IMR-90 (cell line): ENCODE measurements around the gene KMT2A. TPM values are rescaled to one million over a fixed set of nuclear protein-coding genes. Genes with fewer than 3 reads are reported as not detected.
A peak's percentile ranks its signal among the peaks of the same experiment; 100 is the strongest.

Experiments used
- ATAC-seq: fragments of 200-7000 bp; cut with Tn5 transposase; 2 replicates; pipeline ENCODE4 v1.9.1; 2020; ENCODE audit warnings: low read depth, mild to moderate bottlenecking, moderate library complexity
- BruUV-seq: library from RNA; stranded (reverse); fragments of 400-500 nt; replicated peaks from 2 replicates; lab custom pipeline; 2021; lab: Mats Ljungman, UMichigan
- CTCF ChIA-PET: fragments of 300-600 bp; formaldehyde crosslinking; extraction: SDS; loops from one replicate; lab custom pipeline; 2021; ENCODE audit warnings: antibody characterized with exemption; lab: Yijun Ruan, JAX
- POLR2A ChIA-PET: fragments of 300-600 bp; sonication (Branson Sonifier 250); formaldehyde crosslinking; loops from one replicate; lab custom pipeline; 2022; ENCODE audit warnings: antibody characterized with exemption; ENCODE audit not compliant: unreplicated experiment; lab: Charles Lee
- DNase-seq: peaks from one replicate; pipeline ENCODE4 v3.0.0; 2013
- H2AFZ ChIP-seq: replicated peaks from 2 replicates; pipeline ENCODE3; 2013; ENCODE audit warnings: low read length, mild to moderate bottlenecking; ENCODE audit not compliant: poor library complexity
- H2AK5ac ChIP-seq: 2 replicates; pipeline ENCODE4 v1.6.1; 2013; ENCODE audit warnings: low read depth, low read length, inconsistent platforms
- H2AK9ac ChIP-seq: replicated peaks from 2 replicates; pipeline ENCODE3; 2013; ENCODE audit warnings: mild to moderate bottlenecking, low read depth, low read length, moderate library complexity; ENCODE audit not compliant: poor library complexity
- H2BK120ac ChIP-seq: 2 replicates; pipeline ENCODE4 v1.6.1; 2013; ENCODE audit warnings: low read depth, low read length, inconsistent platforms
- H2BK15ac ChIP-seq: 3 replicates; pipeline ENCODE4 v1.6.1; 2013; ENCODE audit warnings: low read depth, low read length, inconsistent platforms
- H2BK20ac ChIP-seq: 2 replicates; pipeline ENCODE4 v1.6.1; 2013; ENCODE audit warnings: low read depth, mild to moderate bottlenecking, inconsistent platforms, low read length, moderate library complexity
- H2BK5ac ChIP-seq: 2 replicates; pipeline ENCODE4 v1.6.1; 2013; ENCODE audit warnings: mild to moderate bottlenecking, low read depth, low read length, inconsistent platforms; ENCODE audit not compliant: poor library complexity, severe bottlenecking
- H3K14ac ChIP-seq: replicated peaks from 2 replicates; pipeline ENCODE4 v1.6.1; 2013; ENCODE audit warnings: low read depth, low read length, inconsistent platforms
- H3K18ac ChIP-seq: 2 replicates; pipeline ENCODE4 v1.6.1; 2013; ENCODE audit warnings: low read depth, low read length, control low read depth
- H3K23ac ChIP-seq: 2 replicates; pipeline ENCODE4 v1.6.1; 2013; ENCODE audit warnings: low read depth, low read length, inconsistent platforms
- H3K27ac ChIP-seq: 2 replicates; pipeline ENCODE4 v1.5.1; 2013; ENCODE audit warnings: mild to moderate bottlenecking, control low read depth, low read length; ENCODE audit not compliant: insufficient read depth
- H3K27me3 ChIP-seq: 2 replicates; pipeline ENCODE4 v1.6.1; 2013; ENCODE audit warnings: low read length; ENCODE audit not compliant: control insufficient read depth, insufficient read depth
- H3K36me3 ChIP-seq: 2 replicates; pipeline ENCODE4 v1.6.1; 2013; ENCODE audit warnings: low read length, mixed read lengths; ENCODE audit not compliant: control insufficient read depth, insufficient read depth
- H3K4ac ChIP-seq: 2 replicates; pipeline ENCODE4 v1.6.1; 2013; ENCODE audit warnings: low read depth, low read length, inconsistent platforms
- H3K4me1 ChIP-seq: 2 replicates; pipeline ENCODE4 v1.6.1; 2013; ENCODE audit warnings: low read length, mixed read lengths; ENCODE audit not compliant: control insufficient read depth, insufficient read depth
- H3K4me2 ChIP-seq: 2 replicates; pipeline ENCODE4 v1.6.1; 2013; ENCODE audit warnings: low read depth, mild to moderate bottlenecking, control low read depth, low read length, moderate library complexity
- H3K4me3 ChIP-seq: 2 replicates; pipeline ENCODE4 v1.5.1; 2013; ENCODE audit warnings: low read depth, mild to moderate bottlenecking, control low read depth, low read length, moderate library complexity; ENCODE audit not compliant: insufficient read depth
- H3K56ac ChIP-seq: 2 replicates; pipeline ENCODE4 v1.6.1; 2013; ENCODE audit warnings: low read length, inconsistent platforms; ENCODE audit not compliant: insufficient read depth; ENCODE audit errors: extremely low read depth
- H3K79me1 ChIP-seq, 2 experiments: 2 replicates each; pipeline ENCODE4 v1.6.1; 2013; ENCODE audit warnings: low read length in 2 of 2, inconsistent platforms in 1 of 2, low read depth in 1 of 2
- H3K9ac ChIP-seq: 2 replicates; pipeline ENCODE4 v1.6.1; 2013; ENCODE audit warnings: low read depth, low read length, control low read depth
- H3K9me1 ChIP-seq: 2 replicates; pipeline ENCODE4 v1.6.1; 2013; ENCODE audit warnings: low read length, inconsistent platforms; ENCODE audit not compliant: insufficient read depth
- H3K9me3 ChIP-seq: 2 replicates; pipeline ENCODE4 v1.6.1; 2013; ENCODE audit warnings: low read length; ENCODE audit not compliant: control insufficient read depth, insufficient read depth
- H4K20me1 ChIP-seq: 2 replicates; pipeline ENCODE4 v1.6.1; 2013; ENCODE audit warnings: low read length, inconsistent platforms; ENCODE audit not compliant: insufficient read depth
- H4K5ac ChIP-seq: 2 replicates; pipeline ENCODE4 v1.6.1; 2013; ENCODE audit warnings: mild to moderate bottlenecking, low read depth, low read length, control low read depth
- H4K8ac ChIP-seq, 2 experiments: 2 replicates each; pipeline ENCODE4 v1.6.1; 2013; ENCODE audit warnings: low read depth in 2 of 2, low read length in 2 of 2, control low read depth in 1 of 2, inconsistent platforms in 1 of 2
- H4K91ac ChIP-seq: 2 replicates; pipeline ENCODE4 v1.6.1; 2013; ENCODE audit warnings: low read depth, low read length, inconsistent platforms; ENCODE audit not compliant: insufficient read depth
- MAZ ChIP-seq: IDR thresholded peaks from 2 replicates; pipeline ENCODE4 v1.6.1; 2012; ENCODE audit warnings: low read depth, mild to moderate bottlenecking, low read length, improper control_type of control experiment, moderate library complexity, borderline replicate concordance
- RFX5 ChIP-seq: IDR thresholded peaks from 2 replicates; pipeline ENCODE4 v1.8.0; 2012; ENCODE audit warnings: low read depth, mild to moderate bottlenecking, low read length, moderate library complexity
- WGBS, 2 experiments: methylation state at CpG; one replicate each; pipeline versions ENCODE4 v1.1.5 to v1.1.7; 2013; ENCODE audit warnings: missing lambda C conversion rate in 2 of 2; ENCODE audit not compliant: insufficient read length in 1 of 2; ENCODE audit errors: extremely low coverage in 2 of 2; 5-methylcytosine and 5-hydroxymethylcytosine counted together
- dilution Hi-C: fragments of 300-500 bp; cut with HindIII; formaldehyde crosslinking; loops from one replicate; pipeline ENCODE4 v1.14.3; 2018; ENCODE audit warnings: low sequenced_read_pairs; ENCODE audit not compliant: unreplicated experiment
- in situ Hi-C: fragments of 300-500 bp; cut with MboI; formaldehyde crosslinking; loops from 3 replicates; pipeline ENCODE4 v1.14.3; 2019; ENCODE audit warnings: low sequenced_read_pairs, inconsistent platforms, mixed read lengths
- intact Hi-C: fragments of 100-400 bp; cut with micrococcal nuclease; formaldehyde crosslinking; loops from 2 replicates; pipeline ENCODE4 v1.10.0; 2022
- polyA plus RNA-seq, 3 experiments: library from polyadenylated mRNA; depleted of rRNA; stranded (reverse); fragments of >200 nt; gene quantifications; 2 replicates each; pipeline ENCODE4 v1.2.3, GENCODE V29; 2012; ENCODE audit warnings: low replicate concordance in 1 of 3
- total RNA-seq: library from RNA; depleted of rRNA; stranded (reverse); fragments of >200 nt; gene quantifications from 2 replicates; pipeline ENCODE4 v1.2.3, GENCODE V29; 2012; rRNA removed
- TF ChIP-seq, protein P1 (sequence below): fragments of 150-350 bp; IDR thresholded peaks from 2 replicates; pipeline ENCODE4 v1.6.1; 2017; ENCODE audit warnings: mild to moderate bottlenecking, antibody characterized with exemption, low read length, low read depth

The KMT2A gene
- total and polyA plus RNA-seq, 2 of the 4 experiments (the other 2 are of a cell fraction): 18.2 to 21.1 TPM

DNA sequence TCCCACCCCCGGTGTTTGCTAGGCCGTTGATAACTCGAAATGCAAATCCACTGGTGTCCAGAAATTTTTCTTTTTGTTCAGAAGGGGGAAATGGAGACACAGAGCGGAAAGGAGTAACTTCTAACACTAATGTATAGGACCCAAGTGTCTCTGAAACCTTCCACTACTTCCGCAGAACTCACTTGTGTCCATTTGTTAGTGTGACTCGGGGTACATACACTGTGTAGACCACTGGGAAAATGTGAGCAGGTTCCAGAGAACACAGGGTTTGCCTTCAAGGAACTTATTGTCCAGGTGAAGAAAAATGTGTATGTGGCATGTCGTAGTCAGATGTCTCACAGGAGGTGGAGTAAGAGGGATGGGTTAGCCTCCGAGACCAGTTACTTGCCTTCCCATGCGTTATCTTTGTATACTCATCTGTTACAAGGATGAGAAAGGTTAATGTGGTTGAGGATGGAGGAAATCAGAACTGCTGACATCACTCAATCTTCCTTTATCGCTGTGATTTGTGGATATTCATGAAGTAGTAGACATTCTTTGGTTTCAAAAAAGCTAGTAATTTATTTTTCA lies 136.8 kb downstream of the KMT2A start (continued):
- no peak for TF ChIP-seq MAZ

DNA sequence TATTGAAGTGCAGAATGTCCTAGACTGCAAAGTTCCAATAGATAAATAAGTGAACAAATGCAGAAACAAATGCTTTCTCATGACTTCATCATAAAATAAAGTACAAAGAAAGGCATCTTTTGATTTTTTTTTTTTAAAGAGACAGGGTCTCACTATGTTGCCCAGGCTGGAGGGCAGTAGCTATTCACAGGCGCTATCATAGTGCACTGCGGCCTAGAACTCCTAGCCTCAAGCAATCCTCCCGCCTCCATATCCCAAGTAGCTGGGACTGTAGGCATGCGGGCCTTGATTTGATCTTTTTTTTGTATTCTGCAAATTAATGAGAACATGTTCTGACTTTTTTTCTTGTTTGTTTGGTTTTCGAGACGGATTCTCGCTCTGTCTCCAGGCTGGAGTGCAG lies 138.3 kb downstream of the KMT2A start:
- intact Hi-C loops (no loop called here), dilution Hi-C loops (no loop called here), in situ Hi-C loops (no loop called here)
- Histone ChIP-seq H4K91ac (no peak overlapping the region), H3K56ac (no peak overlapping the region), H3K18ac (no peak overlapping the region), H3K9me1 (peaks cover 10% of the 10 kb centered on the region), H3K27ac (no peak overlapping the region), H3K4ac (no peak overlapping the region), H3K14ac (no peak overlapping the region), H3K4me3 (no peak overlapping the region), H3K23ac (no peak overlapping the region), H2AK9ac (no peak overlapping the region), H2BK20ac (no peak overlapping the region), H3K36me3 (peaks cover 6% of the 10 kb centered on the region), H4K5ac (no peak overlapping the region), H2BK15ac (no peak overlapping the region), H2AK5ac (no peak overlapping the region), H3K9me3 (no peaks in the 10 kb centered on the region), H2AFZ (no peak overlapping the region), H4K8ac (no peak overlapping the region), H3K27me3 (no peaks in the 10 kb centered on the region), H3K4me1 (peaks cover 7% of the 10 kb centered on the region), H2BK120ac (no peak overlapping the region), H3K4me2 (peak overlapping the region; percentile 63), H3K79me1 (peaks cover 0 to 20% of the 10 kb centered on the region in 2 experiments; a peak in 2 of 4 replicates), H3K9ac (no peak overlapping the region), H4K20me1 (peaks cover 68% of the 10 kb centered on the region), H2BK5ac (no peak overlapping the region)
- no peak for TF ChIP-seq MAZ
- no peak for TF ChIP-seq RFX5
- TF ChIP-seq, protein P1, sequence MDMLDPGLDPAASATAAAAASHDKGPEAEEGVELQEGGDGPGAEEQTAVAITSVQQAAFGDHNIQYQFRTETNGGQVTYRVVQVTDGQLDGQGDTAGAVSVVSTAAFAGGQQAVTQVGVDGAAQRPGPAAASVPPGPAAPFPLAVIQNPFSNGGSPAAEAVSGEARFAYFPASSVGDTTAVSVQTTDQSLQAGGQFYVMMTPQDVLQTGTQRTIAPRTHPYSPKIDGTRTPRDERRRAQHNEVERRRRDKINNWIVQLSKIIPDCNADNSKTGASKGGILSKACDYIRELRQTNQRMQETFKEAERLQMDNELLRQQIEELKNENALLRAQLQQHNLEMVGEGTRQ: no peak
- DNase-seq (no peak), ATAC-seq (no peak)
- ChIA-PET CTCF (no interaction called here), POLR2A (no interaction called here)
- BruUV-seq: no TSS peak
- 100% methylated on average over 1 of the region's 7 CpGs; no CpG with 5 or more reads in 1 of the 2 experiments for WGBS, 2 experiments

Other genes starting within 250 kb of the KMT2A start
- not detected in 2 replicates for gene JAML, start 211.5 kb upstream of the KMT2A start, total RNA-seq
- not detected in 2 replicates for gene JAML, start 211.5 kb upstream of the KMT2A start, polyA plus RNA-seq (2012; rRNA removed)
- 0.36 and 0.56 TPM in 2 replicates for gene MPZL3, start 184.1 kb upstream of the KMT2A start, total RNA-seq
- 0.14 and 0.15 TPM in 2 replicates for gene MPZL3, start 184.1 kb upstream of the KMT2A start, polyA plus RNA-seq (2012; rRNA removed)
- not detected in 2 replicates for gene MPZL2, start 172.2 kb upstream of the KMT2A start, total RNA-seq
- not detected in 2 replicates for gene MPZL2, start 172.2 kb upstream of the KMT2A start, polyA plus RNA-seq (2012; rRNA removed)
- not detected in 2 replicates for gene CD3E, start 131.8 kb upstream of the KMT2A start, total RNA-seq
- gene CD3E, start 131.8 kb upstream of the KMT2A start, polyA plus RNA-seq (2012; rRNA removed): not detected in 2 replicates
- gene CD3D, start 93.8 kb upstream of the KMT2A start, total RNA-seq: not detected in 2 replicates
- gene CD3D, start 93.8 kb upstream of the KMT2A start, polyA plus RNA-seq (2012; rRNA removed): not detected in 2 replicates
- gene CD3G, start 92.1 kb upstream of the KMT2A start, total RNA-seq: not detected in 2 replicates
- not detected in 2 replicates for gene CD3G, start 92.1 kb upstream of the KMT2A start, polyA plus RNA-seq (2012; rRNA removed)
- gene UBE4A, start 76.9 kb upstream of the KMT2A start, total RNA-seq: 69.7 and 71.1 TPM in 2 replicates
- 11.4 and 15.2 TPM in 2 replicates for gene UBE4A, start 76.9 kb upstream of the KMT2A start, polyA plus RNA-seq (2012; rRNA removed)
- 71.1 and 219 TPM in 2 replicates for gene ATP5MG, start 34.9 kb upstream of the KMT2A start, total RNA-seq
- gene ATP5MG, start 34.9 kb upstream of the KMT2A start, polyA plus RNA-seq (2012; rRNA removed): 144 and 149 TPM in 2 replicates
- gene TTC36, start 91.0 kb downstream of the KMT2A start, total RNA-seq: not detected in 2 replicates
- not detected in 2 replicates for gene TTC36, start 91.0 kb downstream of the KMT2A start, polyA plus RNA-seq (2012; rRNA removed)
- gene TMEM25, start 94.7 kb downstream of the KMT2A start, total RNA-seq: 14.0 and 14.2 TPM in 2 replicates
- gene TMEM25, start 94.7 kb downstream of the KMT2A start, polyA plus RNA-seq (2012; rRNA removed): 37.1 and 41.7 TPM in 2 replicates
- 45.5 and 46.2 TPM in 2 replicates for gene IFT46, start 129.4 kb downstream of the KMT2A start, total RNA-seq
- 27.7 and 30.1 TPM in 2 replicates for gene IFT46, start 129.4 kb downstream of the KMT2A start, polyA plus RNA-seq (2012; rRNA removed)
- gene ARCN1, start 135.9 kb downstream of the KMT2A start, total RNA-seq: 148 and 176 TPM in 2 replicates
- gene ARCN1, start 135.9 kb downstream of the KMT2A start, polyA plus RNA-seq (2012; rRNA removed): 212 and 215 TPM in 2 replicates
- 40.0 and 41.7 TPM in 2 replicates for gene PHLDB1, start 171.1 kb downstream of the KMT2A start, total RNA-seq
- 90.4 and 96.4 TPM in 2 replicates for gene PHLDB1, start 171.1 kb downstream of the KMT2A start, polyA plus RNA-seq (2012; rRNA removed)
- not detected in 2 replicates for gene TREH, start 243.2 kb downstream of the KMT2A start, total RNA-seq
- gene TREH, start 243.2 kb downstream of the KMT2A start, polyA plus RNA-seq (2012; rRNA removed): not detected in 2 replicates